H9 (cell line): Measurements from ENCODE around the gene CACNA1H. TPM values are rescaled to one million over a fixed set of nuclear protein-coding genes. Genes with fewer than 3 reads are reported as not detected.

ENCODE experiments used
- DNase-seq: peaks from one replicate; pipeline ENCODE4 v3.0.0-alpha.2; 2017
- H2AFZ ChIP-seq: one replicate; pipeline ENCODE4 v1.6.1; 2013; ENCODE audit warnings: mild to moderate bottlenecking, low read length, control low read depth, moderate library complexity
- H2AK5ac ChIP-seq: 2 replicates; pipeline ENCODE4 v1.6.1; 2013; ENCODE audit warnings: low read length, control low read depth, mixed read lengths; ENCODE audit not compliant: insufficient read length
- H2BK120ac ChIP-seq: one replicate; pipeline ENCODE4 v1.6.1; 2013; ENCODE audit warnings: low read depth, mild to moderate bottlenecking, low read length, control low read depth, inconsistent platforms; ENCODE audit not compliant: poor library complexity, severe bottlenecking
- H2BK12ac ChIP-seq: 2 replicates; pipeline ENCODE4 v1.6.1; 2013; ENCODE audit warnings: low read length, control low read depth, mixed read lengths, low read depth; ENCODE audit not compliant: insufficient read length
- H2BK15ac ChIP-seq: 2 replicates; pipeline ENCODE4 v1.6.1; 2013; ENCODE audit warnings: low read depth, low read length, control low read depth
- H2BK20ac ChIP-seq: one replicate; pipeline ENCODE4 v1.6.1; 2013; ENCODE audit warnings: low read depth, mild to moderate bottlenecking, low read length, control low read depth, inconsistent platforms; ENCODE audit not compliant: poor library complexity, severe bottlenecking
- H2BK5ac ChIP-seq: 2 replicates; pipeline ENCODE4 v1.6.1; 2013; ENCODE audit warnings: low read length, control low read depth, mixed read lengths; ENCODE audit not compliant: insufficient read length
- H3K14ac ChIP-seq: 2 replicates; pipeline ENCODE4 v1.6.1; 2013; ENCODE audit warnings: low read length, control low read depth; ENCODE audit not compliant: insufficient read depth
- H3K18ac ChIP-seq: 2 replicates; pipeline ENCODE4 v1.6.1; 2013; ENCODE audit warnings: low read depth, mild to moderate bottlenecking, mixed read lengths, low read length, control low read depth; ENCODE audit not compliant: insufficient read length
- H3K23ac ChIP-seq: 2 replicates; pipeline ENCODE4 v1.6.1; 2013; ENCODE audit warnings: low read length, control low read depth, mixed read lengths, low read depth; ENCODE audit not compliant: insufficient read length
- H3K23me2 ChIP-seq: 2 replicates; pipeline ENCODE4 v1.6.1; 2013; ENCODE audit warnings: low read depth, mild to moderate bottlenecking, mixed read lengths, low read length, control low read depth; ENCODE audit not compliant: insufficient read length, poor library complexity, severe bottlenecking
- H3K27ac ChIP-seq: 2 replicates; pipeline ENCODE4 v1.5.1; 2013; ENCODE audit warnings: low read length, control low read depth, mixed read lengths, low read depth; ENCODE audit not compliant: insufficient read length
- H3K27me3 ChIP-seq: 2 replicates; pipeline ENCODE4 v1.6.1; 2013; ENCODE audit warnings: low read length, control low read depth, inconsistent platforms; ENCODE audit not compliant: insufficient read depth
- H3K4ac ChIP-seq: 2 replicates; pipeline ENCODE4 v1.6.1; 2013; ENCODE audit warnings: low read depth, mild to moderate bottlenecking, control low read depth, inconsistent platforms, low read length, moderate library complexity
- H3K4me1 ChIP-seq: 2 replicates; pipeline ENCODE4 v1.6.1; 2013; ENCODE audit warnings: low read length, control low read depth, inconsistent platforms; ENCODE audit not compliant: insufficient read depth
- H3K4me2 ChIP-seq: 2 replicates; pipeline ENCODE4 v1.6.1; 2013; ENCODE audit warnings: low read length, control low read depth, mixed read lengths; ENCODE audit not compliant: insufficient read length, insufficient read depth
- H3K56ac ChIP-seq: 2 replicates; pipeline ENCODE4 v1.6.1; 2013; ENCODE audit warnings: low read depth, mild to moderate bottlenecking, mixed read lengths, low read length, control low read depth; ENCODE audit not compliant: insufficient read length
- H3K79me1 ChIP-seq: 2 replicates; pipeline ENCODE4 v1.6.1; 2013; ENCODE audit warnings: low read depth, mild to moderate bottlenecking, moderate library complexity, low read length, control low read depth, inconsistent platforms; ENCODE audit not compliant: insufficient read depth, poor library complexity, severe bottlenecking
- H3K79me2 ChIP-seq: 2 replicates; pipeline ENCODE4 v1.6.1; 2013; ENCODE audit warnings: low read length, control low read depth, inconsistent platforms; ENCODE audit not compliant: insufficient read depth
- H3K9ac ChIP-seq: 2 replicates; pipeline ENCODE4 v1.6.1; 2013; ENCODE audit warnings: low read length, control low read depth, mixed read lengths; ENCODE audit not compliant: insufficient read length; ENCODE audit errors: extremely low read depth
- H3K9me3 ChIP-seq: one replicate; pipeline ENCODE4 v1.6.1; 2013; ENCODE audit warnings: low read depth, low read length, inconsistent platforms; ENCODE audit not compliant: control insufficient read depth
- H3T11ph ChIP-seq: one replicate; pipeline ENCODE4 v1.6.1; 2013; ENCODE audit warnings: mild to moderate bottlenecking, low read length, control low read depth, inconsistent platforms
- H4K20me1 ChIP-seq: one replicate; pipeline ENCODE4 v1.6.1; 2013; ENCODE audit not compliant: control insufficient read depth, insufficient read length, insufficient read depth
- H4K5ac ChIP-seq: 2 replicates; pipeline ENCODE4 v1.6.1; 2013; ENCODE audit warnings: low read depth, mild to moderate bottlenecking, mixed read lengths, low read length, control low read depth; ENCODE audit not compliant: insufficient read length
- H4K8ac ChIP-seq: replicated peaks from 2 replicates; pipeline ENCODE4 v1.6.1; 2013; ENCODE audit warnings: low read length, control low read depth, mixed read lengths, low read depth; ENCODE audit not compliant: insufficient read length
- H4K91ac ChIP-seq: 2 replicates; pipeline ENCODE4 v1.6.1; 2013; ENCODE audit warnings: low read depth, mild to moderate bottlenecking, moderate library complexity, mixed read lengths, low read length, control low read depth; ENCODE audit not compliant: insufficient read length
- H3K27ac Mint-ChIP-seq, 3 experiments: 2 replicates in 2 of 3; 3 replicates in 1 of 3; pipeline ENCODE4 v1.8.0; 2020 to 2021; ENCODE audit warnings: mixed read lengths in 3 of 3, mild to moderate bottlenecking in 1 of 3, moderate library complexity in 1 of 3
- H3K27me3 Mint-ChIP-seq: 2 replicates; pipeline ENCODE4 v1.8.0; 2021; ENCODE audit warnings: low read depth, mild to moderate bottlenecking, moderate library complexity, mixed read lengths
- H3K36me3 Mint-ChIP-seq, 3 experiments: 2 replicates in 2 of 3; 3 replicates in 1 of 3; pipeline ENCODE4 v1.8.0; 2020 to 2021; ENCODE audit warnings: low read depth in 3 of 3, mixed read lengths in 3 of 3; ENCODE audit not compliant: insufficient read depth in 1 of 3
- H3K4me1 Mint-ChIP-seq, 2 experiments: 2 replicates each; pipeline ENCODE4 v1.8.0; 2020; ENCODE audit warnings: mixed read lengths in 2 of 2
- H3K4me3 Mint-ChIP-seq, 2 experiments: 2 replicates in 1 of 2; 3 replicates in 1 of 2; pipeline ENCODE4 v1.8.0; 2020 to 2021; ENCODE audit warnings: mild to moderate bottlenecking in 2 of 2, mixed read lengths in 2 of 2, moderate library complexity in 1 of 2
- H3K9me3 Mint-ChIP-seq, 2 experiments: 2 replicates in 1 of 2; 3 replicates in 1 of 2; pipeline ENCODE4 v1.8.0; 2020; ENCODE audit warnings: mild to moderate bottlenecking in 2 of 2, mixed read lengths in 2 of 2, moderate library complexity in 1 of 2
- CTCF ChIP-seq: fragments of 200-600 bp; sonication (generic); conservative IDR thresholded peaks from 3 replicates; pipeline ENCODE4 v1.8.0; 2021; ENCODE audit warnings: antibody characterized with exemption, mild to moderate bottlenecking
- WGBS: extraction: QIAGEN DNeasy Blood & Tissue Kit; methylation state at CpG from one replicate; pipeline ENCODE4 v1.1.7; 2013; ENCODE audit warnings: missing lambda C conversion rate, low lambda C conversion rate, mixed read lengths; ENCODE audit not compliant: insufficient read length; ENCODE audit errors: extremely low coverage; 5-methylcytosine and 5-hydroxymethylcytosine counted together
- total RNA-seq: library from RNA; stranded (reverse); gene quantifications from 2 replicates; pipeline ENCODE4 v1.2.1, GENCODE V29; 2021

The CACNA1H gene
- total RNA-seq, 1 experiment from 2014 or later: 43.3 TPM

GRCh38 chr16:1259760-1260068, 106.8 kb downstream of the CACNA1H start:
- no peak overlapping the region for H2BK15ac ChIP-seq
- no peak overlapping the region for H3K56ac ChIP-seq
- H3K9me3 ChIP-seq: no peaks in the 10 kb centered on the region
- WGBS: no CpG with 5 or more reads among the region's 11 CpGs
- no peak overlapping the region for H3K9ac ChIP-seq
- H3K79me1 ChIP-seq: no peaks in the 10 kb centered on the region
- Mint-ChIP-seq H3K27ac (no peak overlapping the region), H3K4me3 (no peak overlapping the region), H3K9me3 (peaks cover 5 to 6% of the 10 kb centered on the region in 2 experiments), H3K4me1 (peaks cover 0 to 11% of the 10 kb centered on the region in 2 experiments; a peak in 3 of 4 replicates), H3K36me3 (no peaks in the 10 kb centered on the region; a peak in 1 of 7 replicates), H3K27me3 (peaks cover 35% of the 10 kb centered on the region)
- H4K91ac ChIP-seq: no peak overlapping the region
- H3K14ac ChIP-seq: no peak overlapping the region
- no peak overlapping the region for H2AK5ac ChIP-seq
- no peaks in the 10 kb centered on the region for H4K20me1 ChIP-seq
- no peak overlapping the region for H2BK120ac ChIP-seq
- H3K18ac ChIP-seq: no peak overlapping the region
- no peak overlapping the region for H4K5ac ChIP-seq
- H2BK12ac ChIP-seq: no peak overlapping the region
- H3T11ph ChIP-seq: no peak overlapping the region
- H3K79me2 ChIP-seq: no peaks in the 10 kb centered on the region
- H2AFZ ChIP-seq: no peak overlapping the region
- no peak overlapping the region for H3K4ac ChIP-seq
- H3K4me2 ChIP-seq: no peak overlapping the region
- H3K23me2 ChIP-seq: no peaks in the 10 kb centered on the region
- no peak for DNase-seq
- no peak overlapping the region for H4K8ac ChIP-seq
- H3K4me1 ChIP-seq: no peaks in the 10 kb centered on the region
- H3K23ac ChIP-seq: no peak overlapping the region
- H2BK20ac ChIP-seq: no peak overlapping the region
- no peak overlapping the region for H3K27ac ChIP-seq
- no peaks in the 10 kb centered on the region for H3K27me3 ChIP-seq
- no peak overlapping the region for H2BK5ac ChIP-seq
- no peak for TF ChIP-seq CTCF
